GM13977 (cell line): ENCODE results near the gene TCL1B.
"Not testable (repeated sequence)": the region's sequence is repeated elsewhere in the genome, so short reads cannot be mapped to it uniquely, and the experiment has no call there.

Experiments
- DNase-seq: peaks from one replicate; pipeline ENCODE4 v3.0.0; 2012; ENCODE audit warnings: low spot score
- in situ Hi-C: fragments of 300-500 bp; cut with MboI; formaldehyde crosslinking; loops from one replicate; pipeline ENCODE4 v1.12.0; 2022; ENCODE audit warnings: low sequenced_read_pairs, low pct_unique_long_range_greater_than_20kb, mixed read lengths, inconsistent platforms; ENCODE audit not compliant: unreplicated experiment
- TF ChIP-seq, protein P1 (sequence below): IDR thresholded peaks from 2 replicates; pipeline ENCODE4 v1.5.1; 2012; ENCODE audit warnings: mild to moderate bottlenecking, control low read depth; ENCODE audit not compliant: insufficient read depth; ENCODE audit errors: extremely low read depth, missing control alignments

TCL1B gene

DNA sequence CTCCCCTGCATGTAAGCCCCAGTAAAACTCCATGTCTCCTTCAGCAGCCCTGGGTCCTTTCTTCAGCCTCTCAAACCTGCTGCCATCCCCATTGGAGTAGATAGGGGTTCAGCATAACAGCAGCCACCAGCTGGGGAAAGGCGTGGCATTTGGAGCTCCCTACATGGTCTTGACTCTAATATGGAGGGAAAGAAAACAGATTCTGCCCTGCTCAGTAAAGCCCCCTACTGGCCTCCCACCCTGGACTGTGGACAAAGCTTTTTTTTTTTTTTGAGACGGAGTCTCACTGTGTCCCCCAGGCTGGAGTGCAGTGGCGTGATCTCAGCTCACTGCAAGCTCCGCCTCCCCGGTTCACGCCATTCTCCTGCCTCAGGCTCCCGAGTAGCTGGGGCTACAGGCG is 20.7 kb upstream of the TCL1B start:
- in situ Hi-C loops, DNase-seq: not testable (repeated sequence)
- TF ChIP-seq, protein P1, sequence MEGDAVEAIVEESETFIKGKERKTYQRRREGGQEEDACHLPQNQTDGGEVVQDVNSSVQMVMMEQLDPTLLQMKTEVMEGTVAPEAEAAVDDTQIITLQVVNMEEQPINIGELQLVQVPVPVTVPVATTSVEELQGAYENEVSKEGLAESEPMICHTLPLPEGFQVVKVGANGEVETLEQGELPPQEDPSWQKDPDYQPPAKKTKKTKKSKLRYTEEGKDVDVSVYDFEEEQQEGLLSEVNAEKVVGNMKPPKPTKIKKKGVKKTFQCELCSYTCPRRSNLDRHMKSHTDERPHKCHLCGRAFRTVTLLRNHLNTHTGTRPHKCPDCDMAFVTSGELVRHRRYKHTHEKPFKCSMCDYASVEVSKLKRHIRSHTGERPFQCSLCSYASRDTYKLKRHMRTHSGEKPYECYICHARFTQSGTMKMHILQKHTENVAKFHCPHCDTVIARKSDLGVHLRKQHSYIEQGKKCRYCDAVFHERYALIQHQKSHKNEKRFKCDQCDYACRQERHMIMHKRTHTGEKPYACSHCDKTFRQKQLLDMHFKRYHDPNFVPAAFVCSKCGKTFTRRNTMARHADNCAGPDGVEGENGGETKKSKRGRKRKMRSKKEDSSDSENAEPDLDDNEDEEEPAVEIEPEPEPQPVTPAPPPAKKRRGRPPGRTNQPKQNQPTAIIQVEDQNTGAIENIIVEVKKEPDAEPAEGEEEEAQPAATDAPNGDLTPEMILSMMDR, result peak; percentile 38

DNA sequence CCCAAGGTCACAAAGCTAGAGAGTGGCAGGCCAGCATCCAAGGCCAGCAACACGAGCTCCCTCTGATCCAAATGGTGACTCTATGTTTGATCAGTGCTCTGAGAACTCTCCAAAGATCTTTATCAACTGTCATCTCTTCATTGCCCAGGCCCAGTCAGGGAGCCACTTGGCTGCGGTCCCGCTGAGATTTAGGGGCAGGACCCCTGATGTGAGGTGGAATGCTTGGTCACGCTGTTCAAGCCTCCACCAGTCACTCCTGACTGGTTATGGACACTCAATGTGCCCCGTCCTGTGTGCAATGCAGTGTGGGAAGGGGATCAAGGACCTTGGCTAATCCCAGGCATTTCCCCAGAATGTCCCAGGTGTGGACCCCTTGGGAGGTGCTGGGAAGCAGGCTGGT is 19.8 kb upstream of the TCL1B start:
- in situ Hi-C loops, result no loop called here
- TF ChIP-seq, protein P1, result no peak
- no peak for DNase-seq

DNA sequence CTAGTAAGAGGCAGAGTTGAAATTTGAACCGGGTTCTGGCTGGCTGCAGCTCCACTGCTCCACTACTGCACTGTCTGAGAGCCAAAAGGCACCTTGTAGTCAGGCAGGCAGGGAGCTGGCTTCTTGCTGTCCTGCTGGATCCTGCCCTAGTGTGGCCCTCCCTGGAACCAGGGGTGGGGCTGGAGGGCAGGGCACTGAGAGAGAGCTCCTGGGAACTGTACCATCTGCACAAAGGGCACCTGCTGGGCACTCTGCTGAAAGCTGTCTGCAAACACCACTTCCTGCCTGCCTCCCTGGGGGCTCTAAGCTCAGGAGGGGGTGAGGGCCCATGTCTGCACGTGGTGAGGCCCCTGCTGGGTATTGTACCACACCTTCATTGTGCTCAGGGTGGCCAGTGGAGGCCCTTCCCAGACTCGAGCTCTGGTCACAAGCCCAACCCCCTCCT is 19.0 kb upstream of the TCL1B start:
- in situ Hi-C loops, result no loop called here
- TF ChIP-seq, protein P1, result no peak
- no peak for DNase-seq

DNA sequence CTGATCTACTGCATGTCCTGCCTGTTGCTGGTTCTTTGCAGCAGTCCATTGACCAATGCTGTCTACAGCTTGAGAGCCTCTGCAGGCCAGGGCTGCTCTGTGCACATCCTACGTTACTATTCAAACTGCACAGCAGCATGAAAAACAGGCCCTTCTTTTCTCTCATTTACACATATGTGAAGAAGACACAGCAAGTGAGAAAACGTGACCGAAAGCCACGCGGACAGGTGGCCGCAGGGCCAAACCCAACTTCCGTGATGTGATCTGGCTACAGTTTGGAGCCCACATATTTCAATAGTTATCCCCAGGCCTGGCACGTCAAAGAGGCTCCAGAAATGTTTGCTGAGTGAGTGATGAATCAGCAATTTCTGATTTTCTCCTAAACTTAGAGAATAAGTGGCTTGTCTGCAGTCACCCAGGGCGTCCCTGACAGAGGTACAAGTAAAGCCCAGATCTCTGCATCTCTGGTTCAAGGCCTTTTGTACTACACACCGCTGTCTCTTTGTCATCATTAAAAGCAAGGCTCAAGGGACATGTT is 17.9 kb upstream of the TCL1B start:
- TF ChIP-seq, protein P1, result no peak
- no peak for DNase-seq
- in situ Hi-C loops, result no loop called here

DNA sequence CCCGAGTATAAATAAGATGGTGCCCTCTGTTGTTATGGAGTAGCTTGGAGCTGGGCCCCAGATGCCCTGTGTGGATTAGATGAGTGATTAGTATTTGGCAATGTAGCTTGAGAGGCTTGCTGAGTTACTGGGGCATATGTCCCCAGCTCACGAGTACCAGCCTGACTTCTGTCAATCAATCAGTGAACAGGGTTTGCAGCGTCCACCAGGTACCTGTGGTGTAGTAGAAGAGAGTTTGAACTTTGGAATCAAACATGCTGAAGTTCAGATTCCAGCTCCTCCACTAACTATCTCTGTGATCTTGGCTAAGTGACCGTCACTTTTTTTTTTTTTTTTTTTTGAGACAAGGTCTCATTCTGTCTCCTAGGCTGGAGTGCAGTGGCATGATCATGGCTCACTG is 11.6 kb upstream of the TCL1B start:
- TF ChIP-seq, protein P1, result no peak
- no peak for DNase-seq
- in situ Hi-C loops, result no loop called here

DNA sequence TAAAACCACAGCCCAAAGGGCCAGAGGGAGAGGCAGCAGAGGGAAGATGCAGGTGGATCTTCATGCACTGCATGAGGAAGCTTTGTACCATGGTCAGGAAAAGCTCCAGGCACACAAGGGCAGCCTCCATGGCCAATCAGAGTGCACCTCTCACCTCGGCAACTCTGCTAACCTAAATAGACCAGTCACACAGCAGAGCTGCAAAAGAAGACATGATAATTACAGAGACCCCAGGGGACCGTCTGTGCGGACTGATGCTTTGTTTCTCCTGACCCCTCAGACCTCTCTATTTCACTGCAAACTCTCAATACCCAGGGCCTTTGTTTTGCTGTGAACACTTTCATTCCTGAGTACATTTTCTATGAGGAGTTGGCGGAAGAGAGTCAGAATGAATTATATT is 10.7 kb upstream of the TCL1B start:
- DNase-seq, result no peak
- in situ Hi-C loops, result no loop called here
- TF ChIP-seq, protein P1, result no peak

DNA sequence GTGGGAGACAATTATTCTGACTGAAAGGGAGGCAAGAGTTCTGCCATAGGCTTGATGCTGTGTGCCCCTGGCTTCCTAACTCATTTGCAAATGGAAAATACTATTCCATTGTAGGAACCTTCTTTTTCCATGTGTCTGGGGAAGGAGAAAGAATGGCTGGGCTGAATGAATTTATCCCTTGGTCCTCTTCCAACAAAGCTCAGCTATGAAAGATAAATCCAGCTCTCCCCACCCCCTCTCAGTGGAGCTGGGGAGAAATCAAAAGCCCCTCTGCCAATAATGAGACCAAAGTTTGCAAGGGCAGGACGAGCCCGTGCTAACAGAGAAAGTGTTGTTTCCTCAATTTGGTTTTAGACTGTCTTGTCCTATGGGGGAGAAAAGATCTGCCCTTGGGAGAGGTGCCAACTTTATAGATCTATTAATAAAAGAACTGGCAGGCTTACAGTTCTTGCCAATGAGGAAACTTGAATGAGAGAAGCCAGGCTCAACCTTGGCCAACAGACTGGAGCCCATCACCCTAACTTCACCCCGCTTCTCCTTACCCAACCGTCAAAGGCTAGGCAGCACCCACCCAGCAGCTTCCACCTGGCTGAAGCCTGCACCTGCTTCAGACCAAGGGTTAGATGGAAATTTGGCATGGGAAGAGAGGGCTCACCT is 8.9 kb upstream of the TCL1B start:
- TF ChIP-seq, protein P1, result no peak
- in situ Hi-C loops, result no loop called here
- DNase-seq, result no peak
